ENCODE data around the gene OR51F1.

DNA sequence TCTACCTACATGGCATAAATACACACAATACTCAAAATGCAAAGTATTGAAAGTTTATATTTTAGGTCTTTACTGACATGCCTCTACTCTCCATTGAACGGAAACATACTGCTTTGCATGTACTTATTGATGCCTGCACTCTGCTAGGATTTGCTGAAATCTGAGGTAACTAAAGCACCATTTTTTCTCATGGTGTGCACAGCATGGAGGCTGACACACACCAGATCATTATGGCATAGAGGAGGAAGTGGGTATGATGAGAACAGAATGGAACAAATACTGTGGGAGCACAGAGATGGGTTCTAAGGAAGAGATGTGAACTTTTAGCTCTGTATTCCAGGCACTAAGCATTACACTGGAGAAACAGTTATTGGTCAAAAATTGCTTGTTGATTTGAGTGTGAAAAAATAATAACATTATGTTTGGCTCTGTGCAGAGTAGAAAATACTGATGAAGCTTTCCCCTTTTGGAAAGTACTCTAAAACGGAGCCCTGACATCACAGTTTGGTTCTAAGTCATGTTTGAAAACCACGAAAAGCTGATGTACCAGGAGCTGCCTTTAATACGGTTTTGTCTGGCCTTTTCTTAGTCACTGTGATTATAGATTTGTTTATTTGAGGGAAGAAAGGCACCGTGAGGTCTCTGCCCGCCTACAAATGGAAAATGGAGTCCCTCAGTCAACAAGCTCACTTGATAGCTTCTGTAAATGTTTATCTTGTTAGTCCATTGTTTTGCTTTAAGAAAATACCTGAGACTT is 28.9 kb upstream of the OR51F1 start:
- TF ChIP-seq, protein P1, sequence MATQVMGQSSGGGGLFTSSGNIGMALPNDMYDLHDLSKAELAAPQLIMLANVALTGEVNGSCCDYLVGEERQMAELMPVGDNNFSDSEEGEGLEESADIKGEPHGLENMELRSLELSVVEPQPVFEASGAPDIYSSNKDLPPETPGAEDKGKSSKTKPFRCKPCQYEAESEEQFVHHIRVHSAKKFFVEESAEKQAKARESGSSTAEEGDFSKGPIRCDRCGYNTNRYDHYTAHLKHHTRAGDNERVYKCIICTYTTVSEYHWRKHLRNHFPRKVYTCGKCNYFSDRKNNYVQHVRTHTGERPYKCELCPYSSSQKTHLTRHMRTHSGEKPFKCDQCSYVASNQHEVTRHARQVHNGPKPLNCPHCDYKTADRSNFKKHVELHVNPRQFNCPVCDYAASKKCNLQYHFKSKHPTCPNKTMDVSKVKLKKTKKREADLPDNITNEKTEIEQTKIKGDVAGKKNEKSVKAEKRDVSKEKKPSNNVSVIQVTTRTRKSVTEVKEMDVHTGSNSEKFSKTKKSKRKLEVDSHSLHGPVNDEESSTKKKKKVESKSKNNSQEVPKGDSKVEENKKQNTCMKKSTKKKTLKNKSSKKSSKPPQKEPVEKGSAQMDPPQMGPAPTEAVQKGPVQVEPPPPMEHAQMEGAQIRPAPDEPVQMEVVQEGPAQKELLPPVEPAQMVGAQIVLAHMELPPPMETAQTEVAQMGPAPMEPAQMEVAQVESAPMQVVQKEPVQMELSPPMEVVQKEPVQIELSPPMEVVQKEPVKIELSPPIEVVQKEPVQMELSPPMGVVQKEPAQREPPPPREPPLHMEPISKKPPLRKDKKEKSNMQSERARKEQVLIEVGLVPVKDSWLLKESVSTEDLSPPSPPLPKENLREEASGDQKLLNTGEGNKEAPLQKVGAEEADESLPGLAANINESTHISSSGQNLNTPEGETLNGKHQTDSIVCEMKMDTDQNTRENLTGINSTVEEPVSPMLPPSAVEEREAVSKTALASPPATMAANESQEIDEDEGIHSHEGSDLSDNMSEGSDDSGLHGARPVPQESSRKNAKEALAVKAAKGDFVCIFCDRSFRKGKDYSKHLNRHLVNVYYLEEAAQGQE (IDR thresholded peaks at IDR 0.05; ENCODE audit: insufficient read depth in 1 of 2, low read depth in 2 of 2, low read length in 2 of 2): no peak
- TF ChIP-seq TAF1 (IDR thresholded peaks at IDR 0.05; ENCODE audit: borderline replicate concordance, insufficient read depth, low read length) (no peak), POLR2AphosphoS5 (IDR thresholded peaks at IDR 0.05; ENCODE audit: low read depth, low read length) (no peak), SIN3A (IDR thresholded peaks at IDR 0.05; ENCODE audit: borderline replicate concordance, insufficient read depth, low read length) (no peak)
